Calu3 (cell line): ENCODE results near the gene UBR2. TPM values are rescaled to one million over a fixed set of nuclear protein-coding genes. Genes with fewer than 3 reads are reported as not detected.

Experiments
- BruUV-seq: library from RNA; stranded (reverse); fragments of 400-500 nt; replicated peaks from 2 replicates; lab custom pipeline; 2021; lab: Mats Ljungman, UMichigan
- CTCF ChIA-PET: fragments of 300-600 bp; sonication (Branson Sonifier 250); formaldehyde crosslinking; loops from one replicate; lab custom pipeline; 2022; ENCODE audit warnings: antibody characterized with exemption; lab: Charles Lee
- DNase-seq: peaks from one replicate; pipeline ENCODE4 v3.0.0; 2022
- H3K27ac Mint-ChIP-seq: one replicate; pipeline ENCODE4 v1.8.0; 2022; ENCODE audit warnings: mixed read lengths; ENCODE audit not compliant: unreplicated experiment
- H3K27me3 Mint-ChIP-seq: one replicate; pipeline ENCODE4 v1.8.0; 2022; ENCODE audit warnings: mixed read lengths; ENCODE audit not compliant: unreplicated experiment
- H3K36me3 Mint-ChIP-seq: one replicate; pipeline ENCODE4 v1.8.0; 2022; ENCODE audit warnings: mild to moderate bottlenecking, moderate library complexity, mixed read lengths; ENCODE audit not compliant: insufficient read depth, unreplicated experiment
- H3K4me1 Mint-ChIP-seq: one replicate; pipeline ENCODE4 v1.8.0; 2022; ENCODE audit warnings: mild to moderate bottlenecking, low read depth, mixed read lengths; ENCODE audit not compliant: unreplicated experiment
- H3K4me3 Mint-ChIP-seq: one replicate; pipeline ENCODE4 v1.8.0; 2022; ENCODE audit warnings: mild to moderate bottlenecking, low read depth, moderate library complexity, mixed read lengths; ENCODE audit not compliant: unreplicated experiment
- H3K9me3 Mint-ChIP-seq: one replicate; pipeline ENCODE4 v1.8.0; 2022; ENCODE audit warnings: low read depth, mixed read lengths; ENCODE audit not compliant: unreplicated experiment
- intact Hi-C: fragments of 100-400 bp; cut with micrococcal nuclease; formaldehyde crosslinking; loops from one replicate; pipeline ENCODE4 v1.10.0; 2022; ENCODE audit not compliant: unreplicated experiment
- total RNA-seq: library from RNA; stranded (reverse); gene quantifications from 2 replicates; pipeline ENCODE4 v1.2.3, GENCODE V29; 2022
- TF ChIP-seq, protein P1 (sequence below): fragments of 200-600 bp; IDR thresholded peaks from one replicate; pipeline ENCODE4 v1.8.0; 2022; ENCODE audit warnings: antibody characterized with exemption; ENCODE audit not compliant: unreplicated experiment

The UBR2 gene
- total RNA-seq, 1 experiment from 2014 or later, result 32.4 TPM

- CTCF ChIA-PET, result no interaction called here
- Mint-ChIP-seq H3K4me3 (no peak overlapping the region), H3K27ac (no peak overlapping the region), H3K36me3 (peaks cover 38% of the 10 kb centered on the region), H3K4me1 (no peaks in the 10 kb centered on the region), H3K9me3 (no peaks in the 10 kb centered on the region), H3K27me3 (no peaks in the 10 kb centered on the region)
- no TSS peak for BruUV-seq
- no peak for DNase-seq
- intact Hi-C loops, result no loop called here
- TF ChIP-seq, protein P1, sequence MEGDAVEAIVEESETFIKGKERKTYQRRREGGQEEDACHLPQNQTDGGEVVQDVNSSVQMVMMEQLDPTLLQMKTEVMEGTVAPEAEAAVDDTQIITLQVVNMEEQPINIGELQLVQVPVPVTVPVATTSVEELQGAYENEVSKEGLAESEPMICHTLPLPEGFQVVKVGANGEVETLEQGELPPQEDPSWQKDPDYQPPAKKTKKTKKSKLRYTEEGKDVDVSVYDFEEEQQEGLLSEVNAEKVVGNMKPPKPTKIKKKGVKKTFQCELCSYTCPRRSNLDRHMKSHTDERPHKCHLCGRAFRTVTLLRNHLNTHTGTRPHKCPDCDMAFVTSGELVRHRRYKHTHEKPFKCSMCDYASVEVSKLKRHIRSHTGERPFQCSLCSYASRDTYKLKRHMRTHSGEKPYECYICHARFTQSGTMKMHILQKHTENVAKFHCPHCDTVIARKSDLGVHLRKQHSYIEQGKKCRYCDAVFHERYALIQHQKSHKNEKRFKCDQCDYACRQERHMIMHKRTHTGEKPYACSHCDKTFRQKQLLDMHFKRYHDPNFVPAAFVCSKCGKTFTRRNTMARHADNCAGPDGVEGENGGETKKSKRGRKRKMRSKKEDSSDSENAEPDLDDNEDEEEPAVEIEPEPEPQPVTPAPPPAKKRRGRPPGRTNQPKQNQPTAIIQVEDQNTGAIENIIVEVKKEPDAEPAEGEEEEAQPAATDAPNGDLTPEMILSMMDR, result no peak
Measured at GRCh38 chr6:42644211-42644610, 80.4 kb downstream of the UBR2 start.

- H3K4me1 Mint-ChIP-seq, result no peaks in the 10 kb centered on the region
- no peak overlapping the region for H3K4me3 Mint-ChIP-seq
- no peaks in the 10 kb centered on the region for H3K27me3 Mint-ChIP-seq
- H3K36me3 Mint-ChIP-seq, result peaks cover 45% of the 10 kb centered on the region
- no peak for DNase-seq
- no peak overlapping the region for H3K27ac Mint-ChIP-seq
- BruUV-seq, result no TSS peak
- TF ChIP-seq, protein P1, result no peak
- intact Hi-C loops, result no loop called here
- CTCF ChIA-PET, result interaction anchor here (0.7 kb wide), 1 partner anchor 765 kb away, joined by 3 read pairs; no protein-coding TSS in a partner anchor
- no peaks in the 10 kb centered on the region for H3K9me3 Mint-ChIP-seq
Measured at GRCh38 chr6:42652024-42652746, 88.4 kb downstream of the UBR2 start.

DNA sequence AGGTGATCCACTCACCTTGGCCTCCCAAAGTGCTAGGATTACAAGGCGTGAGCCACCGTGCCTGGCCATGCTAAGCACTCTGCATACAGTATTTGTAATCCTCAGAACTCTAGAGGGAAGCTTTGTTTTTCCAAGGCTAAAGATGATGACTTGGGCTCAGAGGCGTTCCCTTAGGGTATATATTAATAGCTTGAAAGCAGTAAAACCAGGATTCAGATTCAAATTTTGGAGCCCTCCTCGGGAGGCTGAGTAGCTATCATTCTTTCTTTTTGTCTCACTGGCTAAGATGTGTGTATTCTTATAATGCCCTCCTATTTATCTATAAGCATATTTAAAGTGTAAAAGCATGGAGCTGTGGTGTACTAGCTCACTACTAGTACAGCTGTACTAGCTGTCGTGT lies 90.0 kb downstream of the UBR2 start:
- no peak overlapping the region for H3K4me3 Mint-ChIP-seq
- H3K4me1 Mint-ChIP-seq, result no peaks in the 10 kb centered on the region
- no peaks in the 10 kb centered on the region for H3K27me3 Mint-ChIP-seq
- no peak for DNase-seq
- TF ChIP-seq, protein P1, result no peak
- H3K27ac Mint-ChIP-seq, result no peak overlapping the region
- H3K9me3 Mint-ChIP-seq, result no peaks in the 10 kb centered on the region
- no TSS peak for BruUV-seq
- intact Hi-C loops, result no loop called here
- peaks cover 51% of the 10 kb centered on the region for H3K36me3 Mint-ChIP-seq
- CTCF ChIA-PET, result interaction anchor here (0.7 kb wide), 1 partner anchor 32 kb away, joined by 3 read pairs; no protein-coding TSS in a partner anchor

DNA sequence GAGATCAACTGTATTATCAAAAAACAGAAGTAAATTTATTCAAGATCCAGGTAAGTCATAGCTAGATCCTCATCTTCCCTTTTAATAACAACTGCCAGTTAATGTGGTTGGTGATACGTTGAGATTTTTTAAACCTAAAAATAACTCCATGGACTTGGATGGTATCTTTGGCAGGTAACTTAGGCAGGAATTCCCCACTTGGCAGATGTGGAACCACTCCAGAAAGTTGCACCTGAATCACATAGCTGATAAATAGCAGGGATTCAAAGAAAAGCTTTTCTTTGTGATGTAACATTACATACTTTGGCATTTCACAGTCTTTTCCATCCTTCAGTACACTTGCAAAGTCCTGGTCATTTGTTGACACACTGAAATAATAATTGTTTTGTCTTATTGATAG lies 96.0 kb downstream of the UBR2 start:
- H3K4me3 Mint-ChIP-seq, result no peak overlapping the region
- DNase-seq, result no peak
- H3K27ac Mint-ChIP-seq, result no peak overlapping the region
- TF ChIP-seq, protein P1, result no peak
- no TSS peak for BruUV-seq
- intact Hi-C loops, result loop anchor here (2.0 kb wide), 1 partner anchor 239 kb away; no protein-coding TSS in a partner anchor
- H3K9me3 Mint-ChIP-seq, result no peaks in the 10 kb centered on the region
- CTCF ChIA-PET, result interaction anchor here (0.6 to 0.8 kb wide), 3 partner anchors 29 to 214 kb away, joined by 3 to 4 read pairs (median 3); no protein-coding TSS in a partner anchor
- peaks cover 52% of the 10 kb centered on the region for H3K36me3 Mint-ChIP-seq
- no peaks in the 10 kb centered on the region for H3K4me1 Mint-ChIP-seq
- H3K27me3 Mint-ChIP-seq, result no peaks in the 10 kb centered on the region
